HG02642 (cell line): Measurements from ENCODE around the gene PCDHGA11.
A peak's percentile ranks its signal among the peaks of the same experiment; 100 is the strongest.
"Not testable (repeated sequence)": the region's sequence is repeated elsewhere in the genome, so short reads cannot be mapped to it uniquely, and the experiment has no call there.

Source experiments
- ATAC-seq: cut with Tn5 transposase; IDR thresholded peaks from one replicate; pipeline ENCODE4 v1.9.1; 2021; ENCODE audit warnings: mild to moderate bottlenecking; ENCODE audit not compliant: unreplicated experiment, poor library complexity

PCDHGA11 gene

DNA sequence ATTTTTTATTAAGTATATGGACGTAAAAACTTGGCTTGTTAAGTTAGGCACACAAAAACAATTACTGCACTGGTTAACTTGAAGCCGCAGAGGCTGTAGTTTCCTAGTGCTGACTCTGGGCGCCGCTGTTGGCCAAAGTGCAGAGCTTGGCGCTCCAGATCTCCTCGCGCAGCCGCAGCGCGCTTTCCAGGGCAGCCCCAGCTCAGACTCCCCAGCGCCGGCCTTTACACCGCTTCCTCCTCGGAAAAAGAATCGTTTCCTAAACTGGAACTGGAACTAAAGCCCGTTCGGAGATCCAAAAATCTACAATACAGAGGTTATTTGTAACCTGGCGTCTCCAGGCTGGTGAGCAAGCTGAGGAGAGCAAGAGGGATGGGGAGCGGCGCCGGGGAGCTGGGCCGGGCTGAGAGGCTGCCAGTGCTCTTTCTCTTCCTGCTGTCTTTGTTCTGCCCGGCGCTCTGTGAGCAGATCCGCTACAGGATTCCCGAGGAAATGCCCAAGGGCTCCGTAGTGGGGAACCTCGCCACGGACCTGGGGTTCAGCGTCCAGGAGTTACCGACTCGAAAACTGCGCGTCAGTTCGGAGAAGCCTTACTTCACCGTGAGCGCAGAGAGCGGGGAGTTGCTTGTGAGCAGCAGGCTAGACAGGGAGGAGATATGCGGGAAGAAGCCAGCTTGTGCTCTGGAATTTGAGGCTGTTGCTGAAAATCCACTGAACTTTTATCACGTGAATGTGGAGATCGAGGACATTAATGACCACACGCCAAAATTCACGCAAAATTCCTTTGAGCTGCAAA lies 22.9 kb upstream of the PCDHGA11 start, which contains the start of gene PCDHGB5:
Gene PCDHGB5 (plus strand): TSS at position 192 of the 796 bp plus-strand sequence. CDS start 181 bp downstream, at position 373.
- ATAC-seq, result peak; percentile 97

DNA sequence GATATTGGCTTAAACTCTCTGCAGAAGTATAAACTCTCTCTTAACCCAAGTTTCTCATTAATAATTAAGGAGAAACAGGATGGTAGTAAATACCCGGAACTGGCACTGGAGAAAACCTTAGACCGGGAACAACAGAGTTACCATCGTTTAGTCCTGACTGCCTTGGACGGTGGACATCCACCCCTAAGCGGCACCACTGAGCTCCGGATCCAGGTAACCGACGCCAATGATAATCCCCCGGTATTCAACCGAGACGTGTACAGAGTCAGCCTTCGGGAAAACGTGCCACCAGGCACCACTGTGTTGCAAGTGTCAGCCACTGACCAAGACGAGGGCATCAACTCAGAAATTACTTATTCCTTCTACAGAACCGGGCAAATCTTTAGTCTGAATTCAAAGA lies 22.2 kb upstream of the PCDHGA11 start:
- no peak for ATAC-seq

GRCh38 chr5:141399555-141400258 lies 21.1 kb upstream of the PCDHGA11 start:
- ATAC-seq, result no peak

DNA sequence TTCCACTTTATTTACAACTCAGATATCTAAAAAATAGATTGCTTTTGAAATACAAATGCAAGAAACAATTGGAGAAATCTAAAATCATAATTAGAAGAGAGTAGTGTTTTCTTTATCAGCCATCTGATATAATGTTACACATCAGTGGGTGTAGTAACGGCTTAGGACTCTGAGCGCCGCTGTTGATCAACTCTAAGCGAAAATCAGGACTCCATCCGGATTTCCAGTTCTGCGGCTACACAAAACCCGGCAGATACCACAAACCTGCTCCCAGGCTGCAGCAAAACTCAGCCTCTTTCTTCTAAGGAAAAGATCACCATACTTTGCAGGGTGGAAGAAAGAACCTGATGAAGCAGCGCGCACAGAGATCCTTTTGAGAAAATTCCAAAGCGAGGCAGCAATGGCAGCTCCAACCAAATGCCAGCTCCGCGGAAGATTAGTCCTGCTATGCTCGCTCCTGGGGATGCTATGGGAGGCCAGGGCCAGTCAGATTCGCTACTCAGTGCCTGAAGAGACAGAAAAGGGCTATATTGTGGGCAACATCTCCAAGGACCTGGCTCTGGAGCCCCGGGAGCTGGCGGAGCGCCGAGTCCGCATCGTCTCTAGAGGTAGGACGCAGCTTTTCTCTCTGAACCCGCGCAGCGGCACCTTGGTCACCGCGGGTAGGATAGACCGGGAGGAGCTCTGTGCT lies 18.2 kb upstream of the PCDHGA11 start, which contains the start of gene PCDHGA9:
Gene PCDHGA9 (plus strand): TSS at position 226 of the 691 bp plus-strand sequence. CDS start 175 bp downstream, at position 401.
- ATAC-seq, result no peak

GRCh38 chr5:141403387-141403786 lies 17.5 kb upstream of the PCDHGA11 start:
- no peak for ATAC-seq

GRCh38 chr5:141407790-141408505 lies 12.9 kb upstream of the PCDHGA11 start, which contains the start of gene PCDHGB6:
PCDHGB6 (plus strand) TSS chr5:141408021; CDS start chr5:141408203, 182 bp downstream.
- ATAC-seq, result peak; percentile 79

GRCh38 chr5:141409598-141410306 lies 11.1 kb upstream of the PCDHGA11 start:
- no peak for ATAC-seq

GRCh38 chr5:141411575-141411974 lies 9.3 kb upstream of the PCDHGA11 start:
- ATAC-seq, result no peak

DNA sequence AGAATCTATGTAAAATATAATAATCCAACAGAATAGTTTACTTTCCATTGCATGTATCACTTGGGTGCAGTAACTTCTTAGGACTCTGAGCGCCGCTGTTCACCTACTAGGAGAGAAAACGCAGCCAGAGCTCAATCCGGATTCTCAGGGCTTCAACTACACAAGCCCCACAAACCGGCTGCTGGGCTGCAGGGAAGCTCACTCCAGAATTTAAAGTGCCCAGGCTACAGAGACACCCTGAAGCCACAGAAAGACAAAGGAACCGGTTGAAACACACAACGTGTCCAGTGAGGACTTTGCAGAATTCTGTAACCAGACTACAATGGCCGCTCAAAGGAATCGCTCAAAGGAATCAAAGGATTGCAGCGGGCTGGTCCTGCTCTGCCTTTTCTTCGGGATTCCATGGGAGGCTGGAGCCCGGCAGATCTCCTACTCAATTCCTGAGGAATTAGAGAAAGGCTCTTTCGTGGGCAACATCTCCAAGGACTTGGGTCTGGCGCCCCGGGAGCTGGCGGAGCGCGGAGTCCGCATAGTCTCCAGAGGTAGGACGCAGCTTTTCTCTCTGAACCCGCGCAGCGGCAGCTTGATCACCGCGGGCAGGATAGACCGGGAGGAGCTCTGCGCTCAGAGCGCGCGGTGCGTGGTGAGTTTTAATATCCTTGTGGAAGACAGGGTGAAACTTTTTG lies 7.9 kb upstream of the PCDHGA11 start, which contains the start of gene PCDHGA10:
Gene PCDHGA10 (plus strand): TSS at position 134 of the 686 bp plus-strand sequence. CDS start 189 bp downstream, at position 323.
- ATAC-seq, result peak; percentile 69

GRCh38 chr5:141413540-141414069 lies 7.2 kb upstream of the PCDHGA11 start:
- ATAC-seq, result no peak

GRCh38 chr5:141414548-141415274 lies 6.1 kb upstream of the PCDHGA11 start:
- ATAC-seq, result not testable (repeated sequence)

GRCh38 chr5:141415275-141415618 lies 5.6 kb upstream of the PCDHGA11 start:
- ATAC-seq, result not testable (repeated sequence)

GRCh38 chr5:141417494-141418172 lies 3.2 kb upstream of the PCDHGA11 start, which contains the start of gene PCDHGB7:
PCDHGB7 (plus strand) TSS chr5:141417677; CDS start chr5:141417860, 183 bp downstream.
- peak; percentile 84 for ATAC-seq

- no peak for ATAC-seq
These were observed 1.6 kb upstream of the PCDHGA11 start for GRCh38 chr5:141419074-141419880.

DNA sequence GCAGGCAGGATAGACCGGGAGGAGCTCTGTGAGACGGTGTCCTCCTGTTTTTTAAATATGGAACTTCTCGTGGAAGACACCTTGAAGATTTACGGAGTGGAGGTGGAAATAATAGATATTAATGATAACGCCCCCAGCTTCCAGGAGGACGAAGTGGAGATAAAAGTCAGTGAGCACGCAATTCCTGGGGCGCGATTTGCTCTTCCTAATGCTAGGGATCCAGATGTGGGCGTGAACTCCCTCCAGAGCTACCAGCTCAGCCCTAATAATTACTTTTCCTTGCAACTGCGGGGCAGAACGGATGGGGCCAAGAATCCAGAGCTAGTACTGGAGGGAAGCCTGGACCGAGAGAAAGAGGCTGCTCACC lies 621 bp downstream of the PCDHGA11 start:
- no peak for ATAC-seq

- ATAC-seq, result no peak
These were observed 2.0 kb downstream of the PCDHGA11 start for GRCh38 chr5:141422742-141423291.
